OCI-LY3 (cell line): ENCODE data around the gene MAP1B.
"Not testable (repeated sequence)": the region's sequence is repeated elsewhere in the genome, so short reads cannot be mapped to it uniquely, and the experiment has no call there.

Experiments used
- EZH2phosphoT487 ChIP-seq: fragments of 200-600 bp; shearing (Covaris generic); IDR thresholded peaks from 2 replicates; pipeline ENCODE4 v1.6.1; 2018; ENCODE audit warnings: antibody characterized with exemption, mixed run types, low read depth
- TF ChIP-seq, protein P1 (sequence below): fragments of 200-600, 300-600 bp; sonication (generic); IDR thresholded peaks from 2 replicates; pipeline ENCODE4 v1.5.1; 2014; ENCODE audit warnings: antibody characterized with exemption, low read length, low read depth

- TF ChIP-seq, protein P1, sequence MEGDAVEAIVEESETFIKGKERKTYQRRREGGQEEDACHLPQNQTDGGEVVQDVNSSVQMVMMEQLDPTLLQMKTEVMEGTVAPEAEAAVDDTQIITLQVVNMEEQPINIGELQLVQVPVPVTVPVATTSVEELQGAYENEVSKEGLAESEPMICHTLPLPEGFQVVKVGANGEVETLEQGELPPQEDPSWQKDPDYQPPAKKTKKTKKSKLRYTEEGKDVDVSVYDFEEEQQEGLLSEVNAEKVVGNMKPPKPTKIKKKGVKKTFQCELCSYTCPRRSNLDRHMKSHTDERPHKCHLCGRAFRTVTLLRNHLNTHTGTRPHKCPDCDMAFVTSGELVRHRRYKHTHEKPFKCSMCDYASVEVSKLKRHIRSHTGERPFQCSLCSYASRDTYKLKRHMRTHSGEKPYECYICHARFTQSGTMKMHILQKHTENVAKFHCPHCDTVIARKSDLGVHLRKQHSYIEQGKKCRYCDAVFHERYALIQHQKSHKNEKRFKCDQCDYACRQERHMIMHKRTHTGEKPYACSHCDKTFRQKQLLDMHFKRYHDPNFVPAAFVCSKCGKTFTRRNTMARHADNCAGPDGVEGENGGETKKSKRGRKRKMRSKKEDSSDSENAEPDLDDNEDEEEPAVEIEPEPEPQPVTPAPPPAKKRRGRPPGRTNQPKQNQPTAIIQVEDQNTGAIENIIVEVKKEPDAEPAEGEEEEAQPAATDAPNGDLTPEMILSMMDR = not testable (repeated sequence)
- not testable (repeated sequence) for TF ChIP-seq EZH2phosphoT487
Observed at GRCh38 chr5:72089713-72090112, 17.6 kb upstream of the MAP1B start.
